Measurements from ENCODE around the gene PAWR. TPM values are rescaled to one million over a fixed set of nuclear protein-coding genes. Genes with fewer than 3 reads are reported as not detected.

The PAWR gene
- total RNA-seq, 4 donors from 2014 or later = 0.51 to 1.4 (median 0.72) TPM

GRCh38 chr12:79717006-79717405, 26.2 kb upstream of the PAWR start:
- Histone ChIP-seq H3K27ac (no peak overlapping the region), H3K9me3 (no peaks in the 10 kb centered on the region), H3K27me3 (no peaks in the 10 kb centered on the region), H3K4me3 (no peak overlapping the region), H3K4me1 (no peaks in the 10 kb centered on the region), H3K36me3 (no peaks in the 10 kb centered on the region)
- DNase-seq = no peak
- in situ Hi-C loops (cut with MboI; ENCODE audit: low sequenced_read_pairs in 4 of 4) (no loop called here), intact Hi-C loops (cut with DNase I; ENCODE audit: low total_unique reads) (no loop called here)
- ATAC-seq = no peak
- TF ChIP-seq CTCF (IDR thresholded peaks at IDR 0.05 in 4 of 5, conservative IDR thresholded peaks at IDR 0.05 in 1 of 5) (no peak), POLR2A (IDR thresholded peaks at IDR 0.05) (no peak)

DNA sequence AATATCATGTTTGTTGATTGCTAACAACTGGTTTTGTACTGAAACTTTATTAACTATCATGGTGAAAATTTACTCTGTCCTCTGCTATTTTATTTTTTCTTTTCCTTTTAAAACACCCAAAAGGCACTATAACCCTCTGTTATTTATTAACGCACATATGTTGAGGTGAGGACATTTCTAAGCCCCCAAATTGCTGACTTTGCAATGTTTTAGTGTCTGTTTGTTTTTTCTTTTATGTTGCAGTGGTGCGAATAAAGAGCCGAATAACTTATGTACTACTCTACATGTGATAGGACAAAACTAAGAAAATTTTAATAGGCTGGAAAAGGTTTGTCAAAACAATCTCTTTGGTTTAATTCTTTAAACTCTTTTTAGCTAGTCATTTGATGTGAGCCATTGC, 24.5 kb upstream of the PAWR start:
- intact Hi-C loops (cut with DNase I; ENCODE audit: low total_unique reads) = no loop called here

DNA sequence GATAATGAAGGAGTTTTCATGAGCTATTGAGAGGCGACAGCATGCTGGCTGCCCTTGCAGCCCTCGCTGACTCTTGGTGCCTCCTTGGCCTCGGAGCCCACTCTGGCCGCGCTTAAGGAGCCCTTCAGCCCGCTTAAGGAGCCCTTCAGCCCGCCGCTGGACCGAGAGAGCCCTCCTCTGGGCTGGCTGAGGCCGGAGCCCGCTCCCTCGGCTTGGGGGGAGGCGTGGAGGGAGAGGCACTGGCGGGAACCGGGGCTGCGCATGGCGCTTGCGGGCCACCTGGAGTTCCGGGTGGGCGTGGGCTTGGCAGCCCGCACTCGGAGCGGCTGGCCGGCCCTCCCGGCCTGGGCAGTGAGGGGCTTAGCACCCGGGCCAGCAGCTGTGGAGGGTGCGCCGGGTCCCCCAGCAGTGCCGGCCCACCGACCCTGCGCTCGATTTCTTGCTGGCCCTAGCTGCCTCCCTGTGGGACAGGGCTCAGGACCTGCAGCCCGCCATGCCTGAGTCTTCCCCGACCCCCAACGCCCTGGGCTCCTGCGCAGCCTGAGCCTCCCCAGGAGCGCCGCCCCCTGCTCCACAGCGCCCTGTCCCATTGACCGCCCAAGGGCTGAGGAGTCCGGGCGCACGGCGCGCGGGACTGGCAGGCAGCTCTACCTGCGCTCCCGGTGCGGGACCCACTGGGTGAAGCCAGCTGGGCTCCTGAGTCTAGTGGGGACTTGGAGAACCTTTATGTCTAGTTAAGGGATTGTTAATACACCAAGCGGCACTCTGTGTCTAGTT, 20.1 kb upstream of the PAWR start:
- intact Hi-C loops (cut with DNase I; ENCODE audit: low total_unique reads) (no loop called here), in situ Hi-C loops (cut with MboI; ENCODE audit: low sequenced_read_pairs in 4 of 4) (no loop called here)
- Histone ChIP-seq H3K27ac (no peak overlapping the region), H3K9me3 (no peaks in the 10 kb centered on the region), H3K4me1 (no peaks in the 10 kb centered on the region), H3K4me3 (no peak overlapping the region), H3K36me3 (no peaks in the 10 kb centered on the region), H3K27me3 (no peaks in the 10 kb centered on the region)
- ATAC-seq (no peak), DNase-seq (no peak)
- TF ChIP-seq POLR2A (IDR thresholded peaks at IDR 0.05) (no peak), CTCF (IDR thresholded peaks at IDR 0.05 in 4 of 5, conservative IDR thresholded peaks at IDR 0.05 in 1 of 5) (no peak)

More for the DNA sequence above, 24.5 kb upstream of the PAWR start:
- no peaks in the 10 kb centered on the region for H3K27me3 ChIP-seq
- no peaks in the 10 kb centered on the region for H3K9me3 ChIP-seq
- no peaks in the 10 kb centered on the region for H3K4me1 ChIP-seq
- DNase-seq (no peak), ATAC-seq (no peak)
- in situ Hi-C loops (cut with MboI; ENCODE audit: low sequenced_read_pairs in 4 of 4) = no loop called here
- no peak overlapping the region for H3K27ac ChIP-seq
- no peak overlapping the region for H3K4me3 ChIP-seq
- H3K36me3 ChIP-seq = no peaks in the 10 kb centered on the region
- TF ChIP-seq CTCF (IDR thresholded peaks at IDR 0.05 in 4 of 5, conservative IDR thresholded peaks at IDR 0.05 in 1 of 5) (no peak), POLR2A (IDR thresholded peaks at IDR 0.05) (no peak)

- no peak overlapping the region for H3K27ac ChIP-seq
- no peak for ATAC-seq
- in situ Hi-C loops (cut with MboI; ENCODE audit: low sequenced_read_pairs in 4 of 4) = no loop called here
- TF ChIP-seq POLR2A (IDR thresholded peaks at IDR 0.05) (no peak), CTCF (IDR thresholded peaks at IDR 0.05 in 4 of 5, conservative IDR thresholded peaks at IDR 0.05 in 1 of 5) (no peak)
- H3K36me3 ChIP-seq = no peaks in the 10 kb centered on the region
- no peak for DNase-seq
- no peaks in the 10 kb centered on the region for H3K9me3 ChIP-seq
- H3K4me1 ChIP-seq = no peaks in the 10 kb centered on the region
- no peak overlapping the region for H3K4me3 ChIP-seq
- no peaks in the 10 kb centered on the region for H3K27me3 ChIP-seq
- intact Hi-C loops (cut with DNase I; ENCODE audit: low total_unique reads) = no loop called here
Measured at GRCh38 chr12:79707830-79708229, 17.1 kb upstream of the PAWR start.

GRCh38 chr12:79706676-79707075, 15.9 kb upstream of the PAWR start:
- in situ Hi-C loops (cut with MboI; ENCODE audit: low sequenced_read_pairs in 4 of 4) = no loop called here
- H3K27me3 ChIP-seq = no peaks in the 10 kb centered on the region
- DNase-seq = no peak
- intact Hi-C loops (cut with DNase I; ENCODE audit: low total_unique reads) = no loop called here
- ATAC-seq = no peak
- no peaks in the 10 kb centered on the region for H3K9me3 ChIP-seq
- TF ChIP-seq CTCF (IDR thresholded peaks at IDR 0.05 in 4 of 5, conservative IDR thresholded peaks at IDR 0.05 in 1 of 5) = no peak
- no peak for TF ChIP-seq POLR2A (IDR thresholded peaks at IDR 0.05)
- no peak overlapping the region for H3K4me3 ChIP-seq
- no peaks in the 10 kb centered on the region for H3K4me1 ChIP-seq
- no peaks in the 10 kb centered on the region for H3K36me3 ChIP-seq
- H3K27ac ChIP-seq = no peak overlapping the region

Data from gastrocnemius medialis (tissue), 4 donors.